Body of pancreas (tissue), 4 donors: Measurements from ENCODE around the gene TSPYL4.

Experiments
- CTCF ChIP-seq, 7 experiments: fragments of 450-650 bp in 4 of 7; fragments of 200-600 bp in 3 of 7; sonication (generic) in 3 of 7; IDR thresholded peaks; one replicate each; pipeline ENCODE4 v1.5.1; 2016 to 2019; ENCODE audit warnings: antibody characterized with exemption in 7 of 7
- POLR2A ChIP-seq, 3 donors: fragments of 450-650 bp; IDR thresholded peaks; one replicate each; pipeline ENCODE4 v1.6.1; 2016; ENCODE audit warnings: antibody characterized with exemption in 3 of 3, mild to moderate bottlenecking in 2 of 3

DNA sequence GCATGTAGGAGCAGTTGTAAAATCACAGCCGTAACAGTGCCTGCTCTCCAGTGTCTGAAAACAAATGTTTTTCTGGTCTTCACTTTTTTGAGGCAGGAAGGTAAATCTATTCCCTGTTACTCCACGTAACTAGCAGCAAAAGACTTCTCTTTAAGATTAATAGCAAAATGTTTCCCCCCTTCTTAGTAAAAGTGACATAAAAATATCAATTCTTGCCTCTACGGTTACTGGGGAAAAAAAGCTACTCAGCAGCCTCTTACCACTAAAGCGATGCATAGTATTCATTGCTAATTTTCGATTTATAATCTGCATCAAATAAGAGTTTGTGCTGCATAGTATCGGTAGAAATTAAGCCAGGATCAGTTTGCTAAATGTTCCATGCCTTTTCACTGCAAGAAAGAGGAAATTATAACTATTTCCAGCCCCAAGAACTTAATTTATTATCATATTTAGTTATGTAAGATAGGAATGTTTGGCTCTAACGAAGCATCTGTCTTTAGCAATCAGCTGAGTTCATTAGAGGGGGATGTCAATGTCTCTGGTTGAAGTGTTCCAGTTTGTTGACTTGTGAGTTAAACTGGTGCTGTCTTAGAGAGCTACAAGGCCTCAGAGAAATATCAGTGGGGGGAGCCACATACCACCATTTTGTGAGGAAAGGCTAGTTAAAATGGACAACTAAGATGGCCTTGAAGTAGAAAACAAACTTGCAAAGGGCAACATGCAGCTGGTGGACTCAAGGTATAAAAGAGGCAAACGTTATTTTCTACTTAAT, 26.5 kb upstream of the TSPYL4 start:
- TF ChIP-seq CTCF (IDR thresholded peaks at IDR 0.05) (no peak), POLR2A (IDR thresholded peaks at IDR 0.05) (no peak)
